Loucy (cell line): ENCODE data around the gene ZDHHC13.

Experiments used
- H2AFZ ChIP-seq: fragments of 200-600 bp; sonication (generic); 2 replicates; pipeline ENCODE4 v1.6.0; 2016; ENCODE audit warnings: antibody characterized with exemption, mild to moderate bottlenecking, low read length, moderate library complexity
- H3F3A ChIP-seq: fragments of 200-600 bp; 2 replicates; pipeline ENCODE4 v1.6.0; 2016; ENCODE audit warnings: antibody characterized with exemption, low read depth, mild to moderate bottlenecking
- H3K27me3 ChIP-seq: fragments of 200-600 bp; sonication (generic); 2 replicates; pipeline ENCODE4 v1.6.1; 2014; ENCODE audit warnings: low read length, mild to moderate bottlenecking; ENCODE audit not compliant: insufficient read depth, poor library complexity, severe bottlenecking
- H3K36me3 ChIP-seq: fragments of 200-600 bp; sonication (generic); 2 replicates; pipeline ENCODE4 v1.6.1; 2016; ENCODE audit warnings: low read length; ENCODE audit not compliant: insufficient read depth
- H3K4me1 ChIP-seq: fragments of 200-600 bp; sonication (generic); 2 replicates; pipeline ENCODE4 v1.5.1; 2014; ENCODE audit warnings: low read length, mild to moderate bottlenecking; ENCODE audit not compliant: insufficient read depth, poor library complexity, severe bottlenecking
- H3K4me2 ChIP-seq: fragments of 200-600 bp; sonication (generic); 2 replicates; pipeline ENCODE4 v1.6.0; 2014; ENCODE audit warnings: antibody characterized with exemption, low read length, low read depth, mild to moderate bottlenecking; ENCODE audit not compliant: poor library complexity, severe bottlenecking
- H3K4me3 ChIP-seq: fragments of 200-600 bp; sonication (generic); 2 replicates; pipeline ENCODE4 v1.5.1; 2014; ENCODE audit warnings: low read length, mild to moderate bottlenecking, mixed read lengths; ENCODE audit not compliant: poor library complexity, severe bottlenecking
- H3K79me2 ChIP-seq: fragments of 200-600 bp; sonication (generic); 2 replicates; pipeline ENCODE4 v1.6.1; 2014; ENCODE audit warnings: low read length; ENCODE audit not compliant: insufficient read depth
- H3K9ac ChIP-seq: fragments of 200-600 bp; sonication (generic); 2 replicates; pipeline ENCODE4 v1.6.0; 2014; ENCODE audit warnings: mild to moderate bottlenecking, low read depth, low read length, moderate library complexity; ENCODE audit not compliant: poor library complexity, severe bottlenecking
- H3K9me2 ChIP-seq: fragments of 200-600 bp; sonication (generic); replicated peaks from 2 replicates; pipeline ENCODE4 v1.6.1; 2016; ENCODE audit warnings: low read depth, low read length, mixed read lengths
- H3K9me3 ChIP-seq: fragments of 200-600 bp; sonication (generic); 2 replicates; pipeline ENCODE4 v1.6.1; 2014; ENCODE audit warnings: mild to moderate bottlenecking, antibody characterized with exemption, low read length, low read depth; ENCODE audit not compliant: insufficient read depth
- H4K20me1 ChIP-seq: fragments of 200-600 bp; sonication (generic); 2 replicates; pipeline ENCODE4 v1.6.0; 2014; ENCODE audit warnings: antibody characterized with exemption, low read length, mild to moderate bottlenecking; ENCODE audit not compliant: insufficient read depth, poor library complexity, severe bottlenecking
- CTCF ChIP-seq: fragments of 200-600 bp; sonication (generic); conservative IDR thresholded peaks from 2 replicates; pipeline ENCODE4 v1.5.1; 2014; ENCODE audit warnings: mild to moderate bottlenecking, antibody characterized with exemption, low read length
- EZH2phosphoT487 ChIP-seq: fragments of 200-600 bp; IDR thresholded peaks from 2 replicates; pipeline ENCODE4 v1.6.1; 2018; ENCODE audit warnings: antibody characterized with exemption, mild to moderate bottlenecking, moderate library complexity, borderline replicate concordance

Gene ZDHHC13

GRCh38 chr11:19092342-19092741, 24.6 kb upstream of the ZDHHC13 start:
- Histone ChIP-seq H3K36me3 (no peaks in the 10 kb centered on the region), H3F3A (no peaks in the 10 kb centered on the region), H4K20me1 (no peaks in the 10 kb centered on the region), H3K4me3 (no peak overlapping the region), H3K27me3 (no peaks in the 10 kb centered on the region), H2AFZ (no peak overlapping the region), H3K9me2 (no peaks in the 10 kb centered on the region), H3K4me2 (no peak overlapping the region), H3K9me3 (no peaks in the 10 kb centered on the region), H3K79me2 (no peaks in the 10 kb centered on the region), H3K9ac (no peak overlapping the region), H3K4me1 (peaks cover 4% of the 10 kb centered on the region)
- TF ChIP-seq CTCF (no peak), EZH2phosphoT487 (no peak)

GRCh38 chr11:19092850-19093249, 24.1 kb upstream of the ZDHHC13 start:
- Histone ChIP-seq H3K79me2 (no peaks in the 10 kb centered on the region), H3K9ac (no peak overlapping the region), H3K4me2 (no peak overlapping the region), H3K4me1 (peaks cover 4% of the 10 kb centered on the region), H3F3A (no peaks in the 10 kb centered on the region), H3K27me3 (no peaks in the 10 kb centered on the region), H3K36me3 (no peaks in the 10 kb centered on the region), H3K9me2 (no peaks in the 10 kb centered on the region), H3K4me3 (no peak overlapping the region), H2AFZ (no peak overlapping the region), H4K20me1 (no peaks in the 10 kb centered on the region), H3K9me3 (no peaks in the 10 kb centered on the region)
- TF ChIP-seq EZH2phosphoT487 (no peak), CTCF (no peak)

GRCh38 chr11:19093976-19094375, 23.0 kb upstream of the ZDHHC13 start:
- H3K4me3 ChIP-seq, result no peak overlapping the region
- H3K36me3 ChIP-seq, result no peaks in the 10 kb centered on the region
- no peak overlapping the region for H2AFZ ChIP-seq
- H3K9me2 ChIP-seq, result no peaks in the 10 kb centered on the region
- H3K9ac ChIP-seq, result no peak overlapping the region
- no peaks in the 10 kb centered on the region for H3F3A ChIP-seq
- H3K4me2 ChIP-seq, result no peak overlapping the region
- H3K9me3 ChIP-seq, result no peaks in the 10 kb centered on the region
- peaks cover 4% of the 10 kb centered on the region for H3K4me1 ChIP-seq
- H3K79me2 ChIP-seq, result no peaks in the 10 kb centered on the region
- TF ChIP-seq CTCF, result no peak
- TF ChIP-seq EZH2phosphoT487, result no peak
- no peaks in the 10 kb centered on the region for H4K20me1 ChIP-seq
- no peaks in the 10 kb centered on the region for H3K27me3 ChIP-seq
